Heart right ventricle (tissue), 16 donors: ENCODE results near the gene KCNJ11. TPM values are rescaled to one million over a fixed set of nuclear protein-coding genes. Genes with fewer than 3 reads are reported as not detected.
A peak's percentile ranks its signal among the peaks of the same experiment; 100 is the strongest.

Source experiments
- ATAC-seq, 8 donors: fragments of 200-7000 bp; cut with Tn5 transposase; one replicate each; pipeline ENCODE4 v1.9.1; 2020; ENCODE audit warnings: mild to moderate bottlenecking in 8 of 8, moderate library complexity in 8 of 8, moderate number of reproducible peaks in 1 of 8
- DNase-seq, 2 donors: peaks; one replicate each; pipeline ENCODE4 v3.0.0-alpha.2; 2020
- H3K27ac ChIP-seq, 10 donors: fragments of 200-600 bp; sonication (generic) in 2 of 10; one replicate each; pipeline versions ENCODE4 v1.5.0 to v1.8.0; 2020 to 2022; ENCODE audit warnings: mild to moderate bottlenecking in 3 of 10
- H3K27me3 ChIP-seq, 7 donors: fragments of 200-600 bp; one replicate each; pipeline ENCODE4 v1.8.0; 2021 to 2022; ENCODE audit warnings: mild to moderate bottlenecking in 2 of 7
- H3K36me3 ChIP-seq, 9 donors: fragments of 200-600 bp; sonication (generic) in 1 of 9; one replicate each; pipeline versions ENCODE4 v1.5.0 to v1.8.0; 2020 to 2022; ENCODE audit warnings: mild to moderate bottlenecking in 2 of 9
- H3K4me1 ChIP-seq, 9 donors: fragments of 200-600 bp; sonication (generic) in 1 of 9; one replicate each; pipeline versions ENCODE4 v1.5.0 to v1.8.0; 2020 to 2022; ENCODE audit warnings: mild to moderate bottlenecking in 4 of 9
- H3K4me3 ChIP-seq, 10 donors: fragments of 200-600 bp; sonication (generic) in 2 of 10; one replicate each; pipeline versions ENCODE4 v1.5.0 to v1.8.0; 2020 to 2022; ENCODE audit warnings: mild to moderate bottlenecking in 7 of 10, moderate library complexity in 2 of 10
- H3K9me3 ChIP-seq, 11 donors: fragments of 200-600 bp in 10 of 11; sonication (generic) in 2 of 11; one replicate each; pipeline versions ENCODE4 v1.5.0 to v1.8.0; 2013 to 2022; ENCODE audit warnings: mild to moderate bottlenecking in 2 of 11, control low read depth in 1 of 11, moderate library complexity in 1 of 11
- CTCF ChIP-seq, 9 donors: fragments of 200-600 bp; sonication (generic) in 2 of 9; IDR thresholded peaks; one replicate each; pipeline versions ENCODE4 v1.5.0 to v1.8.0; 2021 to 2022; ENCODE audit warnings: antibody characterized with exemption in 9 of 9, mild to moderate bottlenecking in 5 of 9, moderate library complexity in 1 of 9
- WGBS, 2 donors: extraction: QIAGEN DNeasy Blood & Tissue Kit; methylation state at CpG; one replicate each; pipeline ENCODE4 v1.1.7; 2013; ENCODE audit warnings: inconsistent platforms in 1 of 2; 5-methylcytosine and 5-hydroxymethylcytosine counted together
- intact Hi-C, 10 donors: fragments of 100-400 bp; cut with DNase I; formaldehyde crosslinking; loops; one replicate each; pipeline versions ENCODE4 v1.11.1 to v1.14.2; 2022
- polyA plus RNA-seq, 2 donors: library from polyadenylated mRNA; stranded (reverse); fragments of 200-250 nt; gene quantifications; one replicate each; pipeline ENCODE4 v1.2.3, GENCODE V29; 2013
- total RNA-seq, 10 donors: library from RNA; stranded (reverse); fragmentation: NEBNext Ultra II Directional in 3 of 10; extraction: Animal tissue kit (Norgen Biotek cat#: 25700) in 3 of 10; gene quantifications; one replicate each; pipeline versions ENCODE4 v1.2.1 to v1.2.4, GENCODE V29; 2021 to 2023
- donor health status: Arrhythmogenic right ventricular cardiomyopathy.
- donor health status: ischemic (EF 13 %, LVEDD 7.1; RV severe dilation, severe dysfunction).
- donor health status: healthy with polysubstance abuse.
- donor health status: DM: no; HTN: yes; CAD: no.
- donor health status: DM: no; HTN: no; CAD: no.
- donor health status: ischemic (EF 25% LVEDD 6.9; RV normal size, moderate dysfunction).
- donor health status: ischemic (EF 25% LVEDD 5.7; RV mildly dilated, moderate dysfunction).
- donor health status: healthy.
- donor health status: DM: yes; HTN: yes; CAD: no.
- donor health status: Ischemic cardiomyopathy.
- donor health status: ischemic (EF 35%, LVEDD 5.7; RV mildly dilated, moderate dysfunction).
- donor health status: nonischemic (EF 11% LVEDD 7.7; RV severe dilation, severe dysfunction).
- donor health status: DM: yes; HTN: yes; CAD: no.
- donor health status: PGD.
- donor health status: ischemic (EF 29% LVEDD 5.4; RV normal size, mild dysfunction).
- donor health status: nonischemic (EF 23%, LVEDD 6.1; RV moderate dilation, normal function).

Gene KCNJ11
- total and polyA plus RNA-seq, 12 donors: 8.9 to 27.0 (median 13.9) TPM

DNA sequence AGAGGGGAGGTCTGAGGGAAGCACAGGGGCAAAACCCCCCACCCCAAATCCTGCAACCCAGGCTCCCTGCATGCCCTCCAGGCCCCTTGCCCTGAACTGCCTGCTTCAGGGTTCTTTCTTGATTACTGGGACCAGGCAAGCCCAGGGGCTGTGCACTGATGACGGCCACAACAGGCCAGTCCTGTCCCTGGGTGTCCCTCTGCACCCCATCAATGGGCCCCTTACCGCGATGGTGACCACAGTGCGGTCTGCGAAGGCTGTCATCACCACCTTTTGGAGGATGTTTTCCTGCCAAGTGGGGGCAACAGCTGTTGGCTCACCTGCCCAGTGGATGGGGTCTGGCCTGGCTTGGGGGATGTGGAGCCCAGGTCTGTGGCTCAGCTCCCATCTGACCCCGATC is 5.0 kb upstream of the KCNJ11 start:
- intact Hi-C loops: no loop called here
- 84 to 87% methylated on average over 6 of the region's 6 CpGs for WGBS, 2 donors
- no peak overlapping the region for H3K27ac ChIP-seq
- no peak for DNase-seq
- ATAC-seq: no peak
- H3K4me3 ChIP-seq: no peak overlapping the region
- no peak for TF ChIP-seq CTCF (IDR thresholded peaks at IDR 0.05)
- peaks cover 0 to 10% (median 3%) of the 10 kb centered on the region in 9 donors for H3K4me1 ChIP-seq
- no peaks in the 10 kb centered on the region for H3K9me3 ChIP-seq
- no peaks in the 10 kb centered on the region for H3K36me3 ChIP-seq
- peaks cover 0 to 13% (median under 1%) of the 10 kb centered on the region in 7 donors for H3K27me3 ChIP-seq

DNA sequence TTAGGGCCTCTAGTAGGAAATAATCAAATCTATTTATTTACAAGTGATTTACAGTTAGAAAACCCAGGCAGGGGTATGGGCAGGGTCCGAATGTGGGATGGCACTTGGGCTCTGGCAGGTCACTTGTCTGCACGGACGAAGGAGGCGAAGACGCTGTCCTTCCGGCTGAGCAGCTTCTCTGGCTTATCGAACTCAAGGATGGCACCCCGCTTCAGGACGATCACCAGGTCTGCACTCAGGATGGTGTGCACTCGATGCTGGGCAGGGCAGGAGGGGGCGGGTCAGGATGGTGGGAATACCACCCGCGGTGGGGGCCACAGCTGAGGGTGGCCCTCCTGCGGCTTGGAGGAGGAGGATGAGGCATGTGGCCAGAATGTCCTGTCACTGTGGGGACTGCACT is 4.4 kb upstream of the KCNJ11 start:
- peaks cover 0 to 12% (median 5%) of the 10 kb centered on the region in 9 donors for H3K4me1 ChIP-seq
- H3K4me3 ChIP-seq: no peak overlapping the region
- 85 to 92% methylated on average over 14 of the region's 14 CpGs for WGBS, 2 donors
- intact Hi-C loops: no loop called here
- DNase-seq: no peak
- no peaks in the 10 kb centered on the region for H3K9me3 ChIP-seq
- H3K27me3 ChIP-seq: peaks cover 0 to 19% (median 7%) of the 10 kb centered on the region in 7 donors
- H3K36me3 ChIP-seq: no peaks in the 10 kb centered on the region
- no peak for ATAC-seq
- no peak overlapping the region for H3K27ac ChIP-seq
- TF ChIP-seq CTCF (IDR thresholded peaks at IDR 0.05): no peak

- H3K27ac ChIP-seq: no peak overlapping the region
- WGBS, 2 donors: 67 to 78% methylated on average over 3 of the region's 3 CpGs
- no peaks in the 10 kb centered on the region for H3K36me3 ChIP-seq
- H3K27me3 ChIP-seq: peaks cover 0 to 27% (median 12%) of the 10 kb centered on the region in 7 donors
- TF ChIP-seq CTCF (IDR thresholded peaks at IDR 0.05): no peak
- H3K9me3 ChIP-seq: no peaks in the 10 kb centered on the region
- H3K4me3 ChIP-seq: no peak overlapping the region
- ATAC-seq: no peak
- no peak for DNase-seq
- intact Hi-C loops: loop anchor here in 1 of 10 donors (2.0 kb wide), 1 partner anchor 87 kb away; no protein-coding TSS in a partner anchor
- H3K4me1 ChIP-seq: peaks cover 0 to 16% (median 5%) of the 10 kb centered on the region in 9 donors
These were observed 3.3 kb upstream of the KCNJ11 start for GRCh38 chr11:17391493-17392355.

- Histone ChIP-seq H3K27ac (peak overlapping the region in 1 of 10 donors; percentile 73), H3K4me1 (peaks cover 0 to 30% (median 6%) of the 10 kb centered on the region in 9 donors), H3K9me3 (no peaks in the 10 kb centered on the region), H3K36me3 (no peaks in the 10 kb centered on the region), H3K27me3 (peaks cover 0 to 27% (median 13%) of the 10 kb centered on the region in 7 donors), H3K4me3 (peak overlapping the region in 6 of 10 donors; percentile 45 to 62 (median 57))
- no peak for DNase-seq
- intact Hi-C loops: loop anchor here in 1 of 10 donors (2.0 kb wide), 1 partner anchor 89 kb away; no protein-coding TSS in a partner anchor
- no peak for TF ChIP-seq CTCF (IDR thresholded peaks at IDR 0.05)
- no peak for ATAC-seq
- WGBS, 2 donors: 59 to 68% methylated on average over 10 of the region's 10 CpGs
These were observed 1.6 kb upstream of the KCNJ11 start for GRCh38 chr11:17389957-17390649.
